Activated T-cell treated with anti-CD3 and anti-CD28 coated beads for 24 hours (primary cell): ENCODE data around the gene ERF.
"Not testable (repeated sequence)": the region's sequence is repeated elsewhere in the genome, so short reads cannot be mapped to it uniquely, and the experiment has no call there.

ENCODE experiments used
- DNase-seq: peaks from one replicate; pipeline ENCODE4 v3.0.0-alpha.2; 2020; ENCODE audit warnings: low read depth

Gene ERF

GRCh38 chr19:42275517-42275916 lies 20.6 kb upstream of the ERF start:
- DNase-seq, result no peak

- DNase-seq, result no peak
Observed at GRCh38 chr19:42275103-42275502, 20.2 kb upstream of the ERF start.

GRCh38 chr19:42274065-42274682 lies 19.2 kb upstream of the ERF start:
- no peak for DNase-seq

- DNase-seq, result no peak
Observed at GRCh38 chr19:42273407-42274064, 18.6 kb upstream of the ERF start.

GRCh38 chr19:42272989-42273406 lies 18.1 kb upstream of the ERF start:
- no peak for DNase-seq

GRCh38 chr19:42272535-42272897 lies 17.6 kb upstream of the ERF start:
- no peak for DNase-seq

- no peak for DNase-seq
Observed at GRCh38 chr19:42271861-42272534, 17.1 kb upstream of the ERF start.

GRCh38 chr19:42271045-42271419 lies 16.1 kb upstream of the ERF start:
- DNase-seq, result no peak

- peak; percentile 59 for DNase-seq
Observed at GRCh38 chr19:42270346-42271044, 15.6 kb upstream of the ERF start.

- no peak for DNase-seq
Observed at GRCh38 chr19:42269478-42270345, 14.8 kb upstream of the ERF start.

- DNase-seq, result peak; percentile 98
Observed at GRCh38 chr19:42268704-42269477, 14.0 kb upstream of the ERF start, which contains the start of gene CIC. Gene CIC, plus strand, starts transcription at chr19:42269252. Its CDS starts 2,532 bp downstream, at chr19:42271784.

GRCh38 chr19:42268142-42268703 lies 13.3 kb upstream of the ERF start:
- peak; percentile 99 for DNase-seq

GRCh38 chr19:42267644-42268141 lies 12.8 kb upstream of the ERF start:
- no peak for DNase-seq

GRCh38 chr19:42266928-42267603 lies 12.1 kb upstream of the ERF start:
- not testable (repeated sequence) for DNase-seq

- DNase-seq, result not testable (repeated sequence)
Observed at GRCh38 chr19:42266105-42266504, 11.2 kb upstream of the ERF start.

GRCh38 chr19:42261763-42262162 lies 6.8 kb upstream of the ERF start:
- DNase-seq, result no peak

- DNase-seq, result not testable (repeated sequence)
Observed at GRCh38 chr19:42257842-42258241, 2.9 kb upstream of the ERF start.

GRCh38 chr19:42255766-42256745 lies 1.1 kb upstream of the ERF start:
- no peak for DNase-seq
